Left ventricle myocardium inferior (tissue), 1 donor: ENCODE measurements around the gene STK25. TPM values are rescaled to one million over a fixed set of nuclear protein-coding genes. Genes with fewer than 3 reads are reported as not detected.

ENCODE experiments used
- DNase-seq: peaks from one replicate; pipeline ENCODE4 v3.0.0-alpha.2; 2020
- H3K27ac ChIP-seq: fragments of 200-600 bp; replicated peaks from 2 replicates; pipeline ENCODE4 v1.8.0; 2021
- H3K27me3 ChIP-seq: fragments of 200-600 bp; 2 replicates; pipeline ENCODE4 v1.8.0; 2021; ENCODE audit warnings: low read depth
- H3K36me3 ChIP-seq: fragments of 200-600 bp; 2 replicates; pipeline ENCODE4 v1.8.0; 2021
- H3K4me1 ChIP-seq: fragments of 200-600 bp; 2 replicates; pipeline ENCODE4 v1.8.0; 2021
- H3K4me3 ChIP-seq: fragments of 200-600 bp; 2 replicates; pipeline ENCODE4 v1.8.0; 2021; ENCODE audit warnings: mild to moderate bottlenecking, moderate library complexity
- H3K9me3 ChIP-seq: fragments of 200-600 bp; replicated peaks from 2 replicates; pipeline ENCODE4 v1.8.0; 2021
- intact Hi-C: fragments of 100-400 bp; cut with micrococcal nuclease; formaldehyde crosslinking; loops from one replicate; pipeline ENCODE4 v1.11.0; 2022
- total RNA-seq: library from RNA; stranded (reverse); fragmentation: NEBNext Ultra II Directional; extraction: Animal tissue kit (Norgen Biotek cat#: 25700); gene quantifications from one replicate; pipeline ENCODE4 v1.2.1, GENCODE V29; 2021
- TF ChIP-seq, protein P1 (sequence below): fragments of 200-600 bp; IDR thresholded peaks from 2 replicates; pipeline ENCODE4 v1.8.0; 2021; ENCODE audit warnings: antibody characterized with exemption, mild to moderate bottlenecking, borderline replicate concordance
- donor health status: DM: no; HTN: yes; CAD: no; lungs with severe emphysema.

STK25 gene
- total RNA-seq, 1 donor from 2014 or later = 89.1 TPM

GRCh38 chr2:241500431-241500975 lies 7.9 kb downstream of the STK25 start:
- TF ChIP-seq, protein P1, sequence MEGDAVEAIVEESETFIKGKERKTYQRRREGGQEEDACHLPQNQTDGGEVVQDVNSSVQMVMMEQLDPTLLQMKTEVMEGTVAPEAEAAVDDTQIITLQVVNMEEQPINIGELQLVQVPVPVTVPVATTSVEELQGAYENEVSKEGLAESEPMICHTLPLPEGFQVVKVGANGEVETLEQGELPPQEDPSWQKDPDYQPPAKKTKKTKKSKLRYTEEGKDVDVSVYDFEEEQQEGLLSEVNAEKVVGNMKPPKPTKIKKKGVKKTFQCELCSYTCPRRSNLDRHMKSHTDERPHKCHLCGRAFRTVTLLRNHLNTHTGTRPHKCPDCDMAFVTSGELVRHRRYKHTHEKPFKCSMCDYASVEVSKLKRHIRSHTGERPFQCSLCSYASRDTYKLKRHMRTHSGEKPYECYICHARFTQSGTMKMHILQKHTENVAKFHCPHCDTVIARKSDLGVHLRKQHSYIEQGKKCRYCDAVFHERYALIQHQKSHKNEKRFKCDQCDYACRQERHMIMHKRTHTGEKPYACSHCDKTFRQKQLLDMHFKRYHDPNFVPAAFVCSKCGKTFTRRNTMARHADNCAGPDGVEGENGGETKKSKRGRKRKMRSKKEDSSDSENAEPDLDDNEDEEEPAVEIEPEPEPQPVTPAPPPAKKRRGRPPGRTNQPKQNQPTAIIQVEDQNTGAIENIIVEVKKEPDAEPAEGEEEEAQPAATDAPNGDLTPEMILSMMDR = no peak
- H3K4me1 ChIP-seq = peaks cover 6% of the 10 kb centered on the region
- H3K36me3 ChIP-seq = peaks cover 52% of the 10 kb centered on the region
- H3K27ac ChIP-seq = no peak overlapping the region
- H3K9me3 ChIP-seq = no peaks in the 10 kb centered on the region
- H3K4me3 ChIP-seq = no peak overlapping the region
- no peak for DNase-seq
- intact Hi-C loops = no loop called here
- no peaks in the 10 kb centered on the region for H3K27me3 ChIP-seq

- DNase-seq = no peak
- Histone ChIP-seq H3K27me3 (no peaks in the 10 kb centered on the region), H3K4me3 (no peak overlapping the region), H3K4me1 (peaks cover under 1% of the 10 kb centered on the region), H3K9me3 (no peaks in the 10 kb centered on the region), H3K27ac (no peak overlapping the region), H3K36me3 (peaks cover 57% of the 10 kb centered on the region)
- intact Hi-C loops = no loop called here
- TF ChIP-seq, protein P1 = no peak
Measured at GRCh38 chr2:241500016-241500415, 8.4 kb downstream of the STK25 start.

DNA sequence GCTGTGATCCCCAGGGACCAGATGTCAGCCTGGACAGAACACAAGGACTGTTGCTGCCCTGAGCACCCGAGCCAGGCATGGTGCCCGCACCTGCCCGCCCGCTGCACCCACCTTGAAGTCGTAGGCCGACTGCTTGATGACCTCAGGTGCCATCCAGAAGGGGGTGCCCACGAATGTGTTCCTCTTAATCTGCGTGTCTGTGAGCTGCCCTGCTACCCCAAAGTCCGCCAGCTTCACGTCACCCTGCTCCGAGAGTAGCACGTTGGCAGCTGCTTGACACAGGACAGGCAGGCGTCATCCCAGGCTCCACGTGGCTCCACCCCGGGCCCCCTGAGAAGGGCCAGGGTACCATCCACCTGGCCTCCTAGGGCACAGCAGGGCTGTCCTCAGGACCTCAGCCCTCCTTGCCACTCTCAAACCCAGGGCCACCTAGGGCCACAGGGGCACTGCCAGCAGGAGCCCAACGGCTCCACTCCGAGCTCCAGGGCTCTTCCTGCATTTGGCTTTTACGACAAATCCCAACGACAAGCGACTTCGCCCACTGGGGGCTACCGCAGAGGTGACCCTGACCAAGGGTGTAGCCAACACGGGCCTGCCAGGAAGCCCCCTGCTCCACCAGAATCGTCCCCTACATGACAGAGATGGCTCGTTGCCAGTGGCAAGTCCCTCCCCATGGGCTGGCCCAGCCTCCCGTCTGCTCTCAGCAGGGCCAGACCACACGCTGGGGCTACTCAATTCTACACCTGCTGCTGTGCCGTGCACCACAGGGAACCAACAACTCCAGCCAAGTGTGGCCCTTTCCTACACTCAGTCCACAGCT lies 9.0 kb downstream of the STK25 start:
- no peaks in the 10 kb centered on the region for H3K9me3 ChIP-seq
- H3K27me3 ChIP-seq = no peaks in the 10 kb centered on the region
- no peak overlapping the region for H3K4me3 ChIP-seq
- peaks cover 63% of the 10 kb centered on the region for H3K36me3 ChIP-seq
- intact Hi-C loops = no loop called here
- no peaks in the 10 kb centered on the region for H3K4me1 ChIP-seq
- TF ChIP-seq, protein P1 = no peak
- H3K27ac ChIP-seq = no peak overlapping the region
- no peak for DNase-seq

GRCh38 chr2:241498115-241499070 lies 10.0 kb downstream of the STK25 start:
- Histone ChIP-seq H3K27ac (no peak overlapping the region), H3K27me3 (no peaks in the 10 kb centered on the region), H3K4me1 (no peaks in the 10 kb centered on the region), H3K4me3 (no peak overlapping the region), H3K36me3 (peaks cover 73% of the 10 kb centered on the region), H3K9me3 (no peaks in the 10 kb centered on the region)
- intact Hi-C loops = no loop called here
- TF ChIP-seq, protein P1 = no peak
- no peak for DNase-seq
